ENCODE data around the gene SLC16A5. TPM values are rescaled to one million over a fixed set of nuclear protein-coding genes. Genes with fewer than 3 reads are reported as not detected.
"Not testable (repeated sequence)": the region's sequence is repeated elsewhere in the genome, so short reads cannot be mapped to it uniquely, and the experiment has no call there.

The SLC16A5 gene
- polyA plus RNA-seq, 3 donors: 22.0 to 38.4 (median 26.1) TPM

DNA sequence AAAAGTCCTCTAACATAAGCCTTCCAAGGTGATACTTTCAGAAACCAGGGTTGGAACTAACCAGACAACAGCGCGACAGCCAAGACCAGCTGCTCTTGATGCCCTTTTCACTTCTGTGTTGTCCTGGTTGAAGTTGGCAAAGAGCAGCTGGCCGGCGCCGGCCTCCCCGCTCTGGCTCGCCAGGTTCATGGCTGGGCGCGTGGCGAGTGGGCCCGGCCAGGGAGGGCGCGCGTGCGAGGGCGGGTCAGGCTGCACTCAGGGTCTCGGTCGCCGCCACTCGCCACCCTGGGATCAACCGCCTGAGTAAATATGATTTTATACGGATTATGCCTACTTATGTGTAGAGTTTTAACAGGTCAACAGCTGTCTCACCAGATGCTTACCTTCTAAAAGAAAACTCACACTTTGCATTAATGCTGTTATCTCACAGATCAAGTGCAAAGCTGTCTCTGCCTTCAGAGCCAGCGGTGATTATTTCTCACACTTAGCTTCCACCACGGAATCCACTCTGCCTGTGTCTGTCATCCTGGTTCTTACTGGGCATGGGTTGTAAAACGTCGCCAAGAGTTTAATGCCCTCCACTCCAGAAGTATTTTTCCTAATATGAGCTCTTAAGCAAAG, 27.2 kb upstream of the SLC16A5 start:
- DNase-seq (ENCODE audit: extremely low read depth in 1 of 11, low read depth in 9 of 11, low spot score in 4 of 11): no peak

DNA sequence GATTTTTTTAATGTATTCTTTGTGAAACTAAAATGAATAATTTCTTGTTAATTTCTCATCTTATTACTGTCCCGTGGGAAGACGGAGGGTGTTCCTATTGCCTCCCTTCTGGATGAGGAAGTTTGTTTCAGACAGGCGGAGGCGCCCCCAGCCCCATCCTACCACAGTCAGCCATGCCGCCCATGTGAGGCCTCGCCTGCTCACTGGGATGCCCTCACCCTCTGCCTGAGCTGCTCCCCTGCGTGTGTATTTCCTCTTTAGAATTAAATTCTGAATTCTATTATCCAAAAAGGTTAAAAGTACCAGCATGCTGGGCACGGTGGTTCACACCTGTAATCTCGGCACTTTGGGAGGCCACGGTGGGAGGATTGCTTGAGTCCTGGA, 26.7 kb upstream of the SLC16A5 start:
- no peak for DNase-seq (ENCODE audit: extremely low read depth in 1 of 11, low read depth in 9 of 11, low spot score in 4 of 11)

DNA sequence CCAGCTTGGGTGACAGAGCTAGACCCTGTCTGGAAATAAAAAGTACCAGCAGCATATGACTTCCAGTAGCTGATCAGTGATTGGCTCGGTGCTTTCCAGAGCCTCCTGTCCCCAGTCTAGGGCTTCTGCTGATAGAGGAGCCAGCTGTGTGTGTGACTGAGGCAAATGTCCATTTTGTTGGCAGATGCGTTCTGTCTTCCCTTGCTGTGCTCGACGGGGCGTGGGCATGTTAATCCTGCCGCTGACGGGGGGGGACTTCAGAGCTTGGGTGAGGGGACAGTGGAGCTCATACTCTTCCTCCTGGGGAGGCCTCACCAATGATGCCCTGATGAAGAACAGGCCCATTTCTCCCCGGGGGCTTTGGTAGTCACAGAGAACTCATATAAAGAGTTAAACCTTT, 26.1 kb upstream of the SLC16A5 start:
- DNase-seq (ENCODE audit: extremely low read depth in 1 of 11, low read depth in 9 of 11, low spot score in 4 of 11): no peak

DNA sequence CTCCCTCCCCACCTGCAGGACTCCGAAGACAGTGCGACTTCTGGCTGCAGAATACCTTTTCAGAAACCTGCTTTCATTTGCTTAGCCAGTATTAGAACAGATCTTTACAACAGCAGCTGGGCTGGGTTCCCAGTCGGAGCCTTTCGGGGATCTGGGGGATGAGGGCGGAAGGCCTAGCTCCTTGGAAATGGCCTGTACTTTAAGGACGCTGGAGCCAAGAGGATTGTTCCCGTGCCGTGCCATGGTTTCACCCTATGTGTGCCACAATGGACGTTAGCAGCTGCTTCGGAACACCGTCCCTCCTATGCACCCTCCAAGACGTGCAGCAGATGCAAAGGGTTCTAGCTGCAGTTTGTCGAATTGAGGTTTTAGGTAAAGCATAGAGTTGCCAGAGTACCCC, 24.6 kb upstream of the SLC16A5 start:
- DNase-seq (ENCODE audit: extremely low read depth in 1 of 11, low read depth in 9 of 11, low spot score in 4 of 11): no peak

DNA sequence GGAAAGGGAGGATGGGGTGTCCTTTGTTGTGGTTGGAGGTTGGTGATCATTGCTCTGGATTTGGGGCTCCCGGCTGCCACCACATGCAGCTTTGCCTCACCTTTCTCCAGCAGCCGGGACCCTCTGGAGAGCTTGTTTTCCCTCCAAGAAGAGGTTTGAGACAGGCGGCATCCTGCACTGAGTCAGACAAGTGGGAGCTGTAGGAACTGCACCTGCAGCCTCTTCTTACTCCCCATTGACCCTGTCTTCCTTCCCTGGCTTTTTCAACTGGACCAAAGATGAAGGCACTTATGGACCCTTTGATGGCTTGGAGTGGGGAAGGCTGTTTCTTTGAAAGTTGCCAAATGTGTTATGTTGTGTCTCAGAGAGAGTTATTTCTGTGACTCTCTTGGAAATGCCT, 24.1 kb upstream of the SLC16A5 start:
- DNase-seq (ENCODE audit: extremely low read depth in 1 of 11, low read depth in 9 of 11, low spot score in 4 of 11): no peak

DNA sequence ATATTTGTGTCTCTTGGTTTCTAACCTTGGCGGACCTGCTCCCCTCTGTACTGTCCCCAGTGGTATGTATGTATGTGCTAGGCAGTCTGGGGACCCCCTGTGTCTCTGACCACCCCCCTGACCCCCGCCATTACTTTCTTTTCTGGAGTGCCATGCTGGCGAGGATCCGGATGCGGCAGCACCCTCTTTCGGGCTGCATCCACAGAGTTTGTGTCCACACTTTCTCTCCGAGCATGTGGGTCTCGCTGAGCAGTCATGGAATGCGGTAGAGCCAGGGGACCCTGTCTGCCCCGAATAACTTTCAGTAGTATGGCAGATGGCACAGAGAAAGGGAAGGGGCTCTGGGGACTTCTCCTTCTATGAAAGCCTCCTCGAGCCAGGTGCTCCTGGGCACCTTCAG, 23.7 kb upstream of the SLC16A5 start:
- no peak for DNase-seq (ENCODE audit: extremely low read depth in 1 of 11, low read depth in 9 of 11, low spot score in 4 of 11)

DNA sequence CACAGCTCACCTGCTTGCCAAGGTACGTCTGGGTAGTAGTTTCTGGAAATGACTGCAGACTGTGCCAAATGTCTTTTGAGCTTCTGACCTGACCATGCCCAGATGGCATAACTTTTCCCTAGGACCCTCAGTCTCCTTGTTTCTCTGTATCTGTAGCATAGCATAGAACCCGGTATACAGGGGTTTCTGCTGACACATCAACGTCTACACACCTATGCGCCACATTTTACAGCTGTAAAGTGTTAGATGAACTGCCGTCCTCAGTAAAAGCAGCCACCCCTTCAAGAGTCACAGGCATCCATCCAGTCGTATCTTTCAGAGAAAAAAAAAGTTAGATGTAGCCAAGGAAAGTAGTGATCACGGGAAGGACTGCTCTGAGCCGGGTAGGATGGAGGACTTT, 23.3 kb upstream of the SLC16A5 start:
- DNase-seq (ENCODE audit: extremely low read depth in 1 of 11, low read depth in 9 of 11, low spot score in 4 of 11): no peak

DNA sequence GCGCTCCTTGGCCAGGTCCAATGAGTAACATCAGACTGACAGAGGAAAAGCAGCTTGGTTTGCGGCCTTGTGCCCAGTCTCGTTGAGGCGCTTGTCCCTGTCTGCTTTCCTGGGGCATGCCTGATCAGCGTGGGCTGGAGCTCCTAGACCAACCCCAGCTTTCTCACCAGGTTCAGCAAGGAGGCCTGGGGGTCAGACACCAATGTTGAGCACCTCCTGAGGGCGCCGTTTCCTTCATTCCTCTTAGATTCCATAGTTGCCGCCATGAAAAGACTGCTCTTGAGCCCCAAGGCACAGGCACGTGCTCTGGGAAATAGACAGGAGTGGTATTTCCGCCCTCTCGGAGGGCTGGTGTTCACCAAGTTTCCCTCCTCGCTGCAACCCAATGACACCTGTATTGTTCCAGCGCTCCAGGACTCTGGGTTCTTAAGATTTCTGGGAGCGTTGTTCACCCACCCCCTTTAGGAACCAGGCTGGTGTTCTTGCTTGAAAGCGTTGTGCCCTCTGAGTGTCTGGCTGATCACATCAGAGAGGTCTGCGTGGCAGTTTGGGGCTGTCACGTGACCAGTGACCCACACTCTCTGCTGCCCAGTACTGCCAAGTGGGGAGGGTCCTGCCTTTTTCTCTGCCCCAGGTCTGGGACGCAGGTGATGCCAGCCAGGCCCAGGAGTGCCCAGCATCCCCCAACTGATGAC, 22.7 kb upstream of the SLC16A5 start:
- DNase-seq (ENCODE audit: extremely low read depth in 1 of 11, low read depth in 9 of 11, low spot score in 4 of 11): no peak

DNA sequence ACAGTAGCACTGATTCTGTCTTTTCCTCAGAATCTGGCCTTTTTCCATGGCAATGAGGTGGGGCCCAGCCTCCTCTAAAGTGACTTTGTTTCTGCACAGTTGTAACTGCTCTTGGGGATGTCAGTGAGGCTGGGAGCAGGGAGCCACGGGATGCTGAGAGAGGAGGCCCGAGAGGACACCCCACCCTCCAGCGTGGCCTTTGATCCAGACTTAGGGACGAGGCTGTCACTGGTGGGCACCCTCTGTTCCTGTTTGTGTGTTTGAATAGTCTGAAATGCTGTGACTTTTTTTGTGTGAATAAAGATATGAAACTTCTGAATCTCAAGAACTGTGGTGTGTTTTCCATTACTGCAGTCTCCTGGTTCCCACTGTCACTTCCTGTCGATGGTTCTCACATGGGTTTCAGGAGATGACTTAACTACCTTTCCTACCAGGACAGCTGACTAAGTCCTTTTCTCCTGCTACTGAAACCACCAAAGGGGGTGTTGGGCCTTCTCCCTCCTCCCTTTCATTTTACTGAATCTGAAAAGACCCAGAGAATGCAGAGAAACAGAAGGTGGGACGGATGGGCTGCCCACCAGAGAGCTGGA, 22.1 kb upstream of the SLC16A5 start:
- DNase-seq (ENCODE audit: extremely low read depth in 1 of 11, low read depth in 9 of 11, low spot score in 4 of 11): no peak

DNA sequence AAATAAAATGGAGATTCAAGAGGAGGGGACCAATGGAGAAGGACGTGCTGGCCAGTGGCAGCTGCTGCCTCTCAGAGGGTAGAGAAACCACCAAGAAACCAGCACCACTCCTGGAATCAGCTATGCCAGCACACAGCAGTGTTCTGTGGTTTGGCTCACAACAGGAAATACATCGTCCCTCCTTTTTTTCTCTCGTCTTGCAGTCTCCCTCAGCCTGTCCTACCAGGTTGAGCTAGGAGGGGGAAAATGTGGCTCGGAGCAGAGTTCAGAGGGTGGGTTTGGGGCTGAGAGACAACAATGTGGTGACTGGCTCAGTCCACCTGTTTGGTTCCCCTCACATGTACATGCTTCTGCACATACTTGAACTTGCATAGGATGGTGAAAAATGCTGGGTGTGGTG, 19.9 kb upstream of the SLC16A5 start:
- DNase-seq (ENCODE audit: extremely low read depth in 1 of 11, low read depth in 9 of 11, low spot score in 4 of 11): no peak

DNA sequence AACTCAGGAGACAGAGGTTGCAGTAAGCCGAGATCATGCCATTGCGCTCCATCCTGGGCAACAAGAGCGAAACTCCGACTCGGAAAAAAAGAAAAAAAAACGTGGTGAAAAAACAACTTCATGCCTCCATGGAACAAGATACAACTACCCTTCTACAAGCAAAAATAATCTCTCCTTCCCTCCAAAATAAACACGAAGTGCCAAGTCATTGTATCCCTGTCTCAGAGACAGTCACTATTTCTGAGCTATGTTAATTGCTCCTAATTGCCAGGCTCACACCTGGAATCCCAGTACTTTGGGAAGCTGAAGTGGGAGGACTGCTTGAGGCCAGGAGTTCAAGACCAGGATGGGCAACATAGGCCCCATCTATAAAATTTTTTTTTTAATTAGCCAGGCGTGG, 19.0 kb upstream of the SLC16A5 start:
- DNase-seq (ENCODE audit: extremely low read depth in 1 of 11, low read depth in 9 of 11, low spot score in 4 of 11): no peak

DNA sequence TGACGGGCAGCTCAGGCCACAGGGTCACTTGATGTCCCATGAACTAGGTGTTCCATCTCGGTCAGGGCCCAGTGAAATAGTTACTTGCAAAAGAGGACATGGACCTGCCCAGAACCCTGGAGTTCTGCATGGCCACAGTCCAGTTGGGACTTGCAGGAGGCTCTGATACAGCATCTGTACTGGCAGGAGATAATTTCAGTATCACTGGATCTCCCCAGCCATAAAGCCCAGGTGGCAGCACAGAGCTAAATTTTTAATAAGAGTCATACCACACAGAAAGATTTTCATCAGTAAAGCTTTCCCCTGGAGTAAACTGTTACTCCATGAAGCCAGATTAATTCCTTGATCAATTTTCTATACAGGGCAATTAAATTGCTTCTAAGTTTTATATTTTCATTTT, 18.0 kb upstream of the SLC16A5 start:
- DNase-seq (ENCODE audit: extremely low read depth in 1 of 11, low read depth in 9 of 11, low spot score in 4 of 11): no peak

DNA sequence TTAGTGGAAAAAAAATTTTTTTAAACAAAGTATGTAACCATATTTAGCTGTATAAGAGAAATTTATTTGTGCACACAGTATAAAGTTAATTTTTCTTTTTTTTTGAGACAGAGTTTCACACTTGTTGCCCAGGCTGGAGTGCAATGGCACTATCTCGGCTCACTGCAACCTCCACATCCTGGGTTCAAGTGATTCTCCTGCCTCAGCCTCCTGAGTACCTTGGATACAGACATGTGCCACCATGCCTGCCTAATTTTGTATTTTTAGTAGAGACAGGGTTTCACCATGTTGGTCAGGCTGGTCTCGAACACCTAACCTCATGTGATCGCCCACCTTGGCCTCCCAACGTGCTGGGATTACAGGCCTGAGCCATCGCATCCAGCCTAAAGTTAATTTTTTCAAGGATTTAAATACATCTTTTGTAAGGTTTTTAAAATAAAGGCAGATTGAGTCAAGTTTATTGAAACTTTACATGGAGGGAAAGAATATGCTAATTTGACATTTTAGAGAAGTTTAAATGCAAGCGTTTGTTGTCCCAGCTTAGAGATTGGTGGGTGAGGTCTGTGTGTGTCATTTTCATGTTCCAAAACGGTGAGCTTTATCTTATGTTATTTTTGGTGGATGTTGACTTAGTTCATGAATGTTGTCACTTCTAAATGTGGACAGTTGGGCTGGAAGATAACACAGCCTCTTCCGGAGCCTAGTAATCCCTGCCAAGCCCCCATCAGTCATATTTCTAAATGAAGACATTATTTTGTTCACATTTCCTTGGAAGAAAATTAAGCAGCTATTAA, 16.1 kb upstream of the SLC16A5 start:
- not testable (repeated sequence) for DNase-seq (ENCODE audit: extremely low read depth in 1 of 11, low read depth in 9 of 11, low spot score in 4 of 11)

DNA sequence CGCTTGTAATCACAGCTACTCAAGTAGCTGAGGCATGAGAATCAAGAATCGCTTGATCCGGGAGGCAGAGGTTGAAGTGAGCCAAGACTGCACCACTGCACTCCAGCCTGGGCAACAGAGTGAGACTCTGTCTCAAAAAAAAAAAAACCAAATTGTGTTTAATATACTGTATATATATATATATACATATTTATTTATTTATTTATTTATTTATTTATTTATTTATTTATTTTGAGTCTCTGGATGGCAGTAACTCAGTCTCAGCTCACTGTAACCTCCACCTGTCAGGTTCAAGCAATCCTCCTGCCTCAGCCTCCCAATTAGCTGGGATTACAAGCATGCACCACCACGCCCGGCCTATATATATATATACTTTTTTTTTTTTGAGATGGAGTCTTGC, 14.8 kb upstream of the SLC16A5 start:
- not testable (repeated sequence) for DNase-seq (ENCODE audit: extremely low read depth in 1 of 11, low read depth in 9 of 11, low spot score in 4 of 11)

DNA sequence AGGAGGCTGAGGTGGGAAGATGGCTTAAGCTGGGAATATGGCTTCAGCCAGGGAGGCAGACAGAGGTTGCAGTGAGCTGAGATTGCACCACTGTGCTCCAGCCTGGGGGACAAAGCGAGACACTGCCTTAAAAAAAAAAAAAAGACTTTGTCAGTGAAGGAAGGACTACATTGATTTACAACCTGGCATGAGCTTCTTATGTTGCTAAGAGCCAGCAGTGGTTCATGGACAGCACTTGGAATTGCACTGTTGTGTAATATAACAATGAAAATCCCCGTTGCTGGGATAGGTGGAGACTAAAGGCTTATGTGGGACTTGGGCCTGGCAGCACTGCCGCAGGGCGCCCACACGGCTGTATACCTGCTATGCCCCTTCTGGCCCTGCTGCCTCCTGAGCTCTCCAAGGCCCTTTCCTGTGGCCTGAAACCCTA, 14.1 kb upstream of the SLC16A5 start:
- DNase-seq (ENCODE audit: extremely low read depth in 1 of 11, low read depth in 9 of 11, low spot score in 4 of 11): no peak

DNA sequence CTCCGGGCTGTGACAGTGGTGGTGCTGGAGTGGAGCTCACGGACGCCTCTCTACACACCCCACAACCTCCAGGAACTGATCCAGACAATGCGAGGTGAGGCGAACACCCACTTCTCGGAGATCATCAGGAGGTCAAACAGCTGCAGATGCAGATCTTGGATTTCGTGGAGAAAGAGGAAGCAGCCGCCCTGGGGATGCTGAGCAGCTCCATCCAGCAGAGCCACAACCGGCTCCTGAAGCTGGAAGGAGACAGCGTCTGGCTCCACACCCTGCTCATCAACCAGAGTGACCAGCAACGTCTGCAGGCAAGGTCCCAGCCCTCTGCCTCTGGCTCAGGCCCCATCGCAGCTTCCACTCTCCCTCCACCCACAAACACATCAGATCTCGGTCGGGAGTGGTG, 13.2 kb upstream of the SLC16A5 start:
- DNase-seq (ENCODE audit: extremely low read depth in 1 of 11, low read depth in 9 of 11, low spot score in 4 of 11): no peak

DNA sequence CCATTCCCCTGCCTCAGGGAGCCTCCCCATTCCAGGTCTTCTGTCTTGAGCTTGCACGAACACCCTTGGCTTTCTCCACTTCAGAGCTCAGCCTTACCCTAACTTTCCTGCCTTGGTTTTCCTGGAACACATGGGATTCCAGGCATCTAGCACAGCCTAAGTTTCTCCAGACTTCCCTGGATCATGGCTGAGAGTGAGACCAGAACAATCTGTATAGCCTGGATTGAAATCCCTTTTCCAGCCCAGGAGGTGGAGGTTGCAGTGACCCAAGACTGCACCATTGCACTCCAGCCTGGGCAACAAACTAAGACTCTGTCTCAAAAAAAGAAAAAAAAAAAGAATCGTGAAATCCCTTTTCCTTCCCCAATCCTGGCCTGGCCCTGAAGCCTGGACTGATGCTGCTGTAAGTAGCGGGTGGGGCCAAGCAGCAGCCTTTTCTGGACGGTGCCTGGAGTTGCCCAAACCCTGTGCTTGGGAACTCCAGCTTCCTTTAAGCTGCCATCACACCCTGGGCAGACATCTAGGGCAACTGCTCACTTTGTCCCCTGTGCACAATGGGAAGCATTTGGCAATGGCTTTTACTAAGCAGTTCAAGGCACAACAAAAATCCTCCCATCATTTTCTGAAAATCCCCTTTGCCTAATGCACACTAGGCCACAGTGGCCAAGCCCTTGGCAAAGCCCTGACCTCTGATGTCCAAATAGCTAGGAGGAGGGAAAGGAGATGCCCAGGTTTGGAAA, 12.0 kb upstream of the SLC16A5 start:
- no peak for DNase-seq (ENCODE audit: extremely low read depth in 1 of 11, low read depth in 9 of 11, low spot score in 4 of 11)

DNA sequence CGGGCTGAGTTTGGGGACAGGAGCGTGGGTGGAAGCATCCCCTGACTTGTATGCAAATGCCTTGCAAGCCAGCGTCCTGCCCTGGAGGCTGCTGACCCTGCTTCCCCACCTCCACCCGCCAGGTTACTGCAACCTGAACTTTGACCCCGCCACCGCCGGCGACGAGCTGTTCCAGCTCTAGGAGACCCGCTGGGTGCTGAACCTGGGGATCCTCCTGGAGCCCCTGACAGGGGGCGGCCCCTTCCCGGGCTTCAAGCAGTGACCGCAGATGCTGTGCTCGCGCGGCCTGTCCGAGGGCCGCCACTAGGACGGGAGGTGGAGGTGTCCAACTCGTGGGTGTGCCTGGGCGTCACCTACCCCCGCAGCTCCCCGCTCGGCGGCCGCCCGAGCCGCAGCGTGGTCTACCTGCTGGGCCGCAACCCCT, 10.7 kb upstream of the SLC16A5 start:
- no peak for DNase-seq (ENCODE audit: extremely low read depth in 1 of 11, low read depth in 9 of 11, low spot score in 4 of 11)
